GM18520 (cell line): ENCODE results near the gene PRR15L.
"Not testable (repeated sequence)": the region's sequence is repeated elsewhere in the genome, so short reads cannot be mapped to it uniquely, and the experiment has no call there.

Experiments used
- ATAC-seq: cut with Tn5 transposase; IDR thresholded peaks from one replicate; pipeline ENCODE4 v1.9.1; 2021; ENCODE audit not compliant: unreplicated experiment

Gene PRR15L

DNA sequence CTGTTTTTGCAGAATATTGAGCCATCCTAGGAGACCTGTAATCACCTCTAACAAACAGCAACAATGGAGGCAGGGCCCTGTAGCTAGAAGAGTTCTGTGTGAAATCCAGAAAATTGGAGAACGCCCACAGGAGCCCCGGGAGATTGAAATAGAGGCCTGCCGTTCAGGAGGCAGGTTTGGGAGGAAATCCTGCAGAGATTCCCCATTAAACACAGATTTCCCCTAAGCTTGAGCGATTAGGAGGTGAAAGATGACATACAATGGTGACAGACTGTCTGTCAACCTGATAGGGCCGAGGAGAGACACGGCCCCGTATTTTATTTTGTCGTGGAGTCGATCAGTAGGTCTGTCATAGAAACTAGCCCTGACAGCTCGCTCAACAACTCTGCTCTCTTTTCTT lies 31.5 kb upstream of the PRR15L start:
- ATAC-seq, result no peak

DNA sequence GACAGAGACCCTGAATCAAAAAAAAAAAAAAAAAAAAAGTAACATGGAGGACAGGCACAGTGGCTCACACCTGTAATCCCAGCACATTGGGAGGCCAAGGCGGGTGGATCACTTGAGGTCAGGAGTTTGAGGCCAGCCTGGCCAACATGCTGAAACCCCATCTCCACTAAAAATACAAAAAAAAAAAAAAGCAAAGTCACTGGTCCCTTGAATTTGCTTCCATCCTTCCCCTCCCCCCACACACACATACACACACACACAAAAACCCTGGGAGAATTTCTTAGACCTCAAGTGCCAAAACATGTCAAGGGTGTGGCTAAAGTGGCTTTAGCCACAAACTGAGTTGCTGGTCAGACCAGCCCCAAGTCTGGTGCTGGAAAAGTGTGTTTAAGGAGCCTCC lies 30.8 kb upstream of the PRR15L start:
- ATAC-seq, result not testable (repeated sequence)

DNA sequence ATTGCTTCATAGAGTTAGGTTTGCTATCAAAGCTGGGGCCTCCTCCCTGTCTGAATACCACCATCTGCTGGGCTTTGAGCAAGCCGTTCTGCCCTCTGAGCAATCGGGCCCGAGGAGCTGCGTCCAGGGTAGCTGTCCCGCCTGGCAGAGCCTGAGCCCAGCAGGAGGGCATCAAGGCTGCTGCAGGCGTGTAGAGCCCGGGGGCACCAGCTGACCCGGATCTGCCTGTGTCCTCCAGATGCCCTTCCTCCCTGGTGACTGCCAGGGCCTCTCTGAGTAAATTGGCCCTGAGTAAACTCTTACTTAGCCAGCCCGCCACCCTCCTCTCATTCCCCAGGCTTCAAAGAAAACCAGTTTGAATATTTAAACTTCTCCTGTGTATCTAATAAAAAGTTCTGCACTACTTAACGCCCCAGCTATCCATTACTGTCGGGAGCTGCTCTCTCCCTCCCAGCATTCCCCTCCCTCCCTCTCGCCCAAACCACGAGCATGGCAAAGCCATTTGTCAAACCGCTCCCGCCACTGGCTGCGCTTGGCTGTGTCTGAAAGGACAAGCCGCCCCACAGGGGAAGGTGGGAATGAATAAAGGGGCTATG lies 29.7 kb upstream of the PRR15L start:
- no peak for ATAC-seq

DNA sequence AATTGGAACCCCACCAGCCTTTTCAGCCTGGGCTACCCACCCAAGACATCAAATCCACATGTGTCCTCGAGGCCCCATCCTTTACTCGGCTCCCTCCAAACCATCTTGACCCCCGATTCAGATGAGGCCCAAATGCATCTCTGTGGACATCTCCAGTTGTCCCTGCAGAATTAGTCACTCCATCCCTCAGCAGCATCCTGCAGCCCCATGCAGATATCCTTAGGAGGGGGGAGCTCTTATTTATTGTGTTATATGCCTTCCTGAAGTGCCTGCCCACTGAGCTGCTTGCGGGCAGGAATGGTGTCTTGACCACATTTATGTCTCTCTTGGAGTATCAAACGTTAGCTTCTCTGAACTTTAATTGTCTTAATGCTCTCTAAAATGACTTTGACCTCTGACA lies 28.8 kb upstream of the PRR15L start:
- ATAC-seq, result no peak

DNA sequence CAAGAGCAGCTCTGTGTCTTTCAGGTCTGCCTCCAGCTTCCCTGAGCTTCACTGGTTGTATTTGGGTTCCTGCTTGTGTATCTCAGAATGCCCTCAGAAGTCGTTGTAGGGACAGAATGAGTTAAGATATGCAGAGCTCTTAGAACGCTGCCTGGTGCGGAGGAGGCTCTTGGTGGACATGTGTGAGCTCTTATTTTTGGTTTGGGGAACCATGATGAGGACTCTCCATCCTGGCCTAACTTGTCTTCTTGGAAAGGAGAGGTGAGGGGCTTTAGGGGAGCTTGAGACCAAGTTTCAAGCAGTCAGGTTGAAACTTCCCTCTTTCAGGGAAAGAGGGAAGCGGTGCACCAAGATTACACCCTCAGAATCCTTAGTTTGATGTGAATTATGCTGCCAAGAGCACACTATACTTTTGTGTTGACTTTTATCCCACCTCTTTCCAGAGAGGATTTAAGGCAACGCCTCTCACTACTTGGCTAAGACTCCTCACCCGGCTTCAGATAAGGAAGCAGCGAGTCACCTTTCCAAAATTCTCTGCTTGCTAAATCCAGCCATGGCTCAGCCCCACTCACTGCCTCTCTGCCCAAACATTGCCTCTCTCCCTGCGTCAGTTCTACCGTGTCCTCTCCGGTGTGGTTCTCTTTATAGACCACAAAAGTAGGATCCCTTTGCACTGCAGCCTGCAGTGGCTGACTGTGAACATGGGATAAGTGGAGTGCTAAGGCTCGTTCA lies 26.0 kb upstream of the PRR15L start:
- no peak for ATAC-seq

DNA sequence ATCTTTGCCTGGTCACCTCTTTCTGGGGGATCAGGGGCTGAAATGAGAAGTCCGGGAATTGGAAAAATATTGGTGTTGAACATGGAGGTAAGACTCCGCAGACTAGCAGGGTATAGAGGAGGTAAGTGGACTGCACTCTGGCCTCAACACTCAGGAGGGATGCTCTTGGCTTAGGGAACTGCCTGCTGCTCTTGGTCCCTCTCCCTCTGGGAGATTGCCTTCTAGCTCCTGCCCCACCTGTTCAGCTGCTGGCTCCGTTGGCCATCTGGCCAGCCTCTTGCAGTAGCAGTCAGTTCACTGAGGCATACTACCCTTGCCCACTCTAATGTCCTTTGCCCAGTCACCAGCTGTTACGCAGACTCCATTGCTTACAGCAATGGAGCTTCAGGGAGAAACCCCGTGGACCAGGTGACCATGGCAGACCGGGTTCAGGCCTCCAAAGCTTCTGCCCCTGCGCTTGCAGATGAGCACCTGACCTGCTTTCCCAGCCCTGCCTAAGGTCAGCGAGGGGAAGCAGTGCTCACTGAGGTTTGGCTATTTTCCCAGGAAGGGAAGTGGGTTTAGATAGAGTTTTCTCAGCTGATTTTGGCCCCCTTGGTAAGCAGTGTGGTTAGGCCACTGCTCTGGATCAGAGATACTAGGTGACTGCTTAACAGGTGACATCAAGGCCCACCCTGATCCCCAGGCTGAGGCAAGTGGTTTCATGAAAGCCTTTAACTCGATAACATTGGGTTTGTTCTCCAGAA lies 25.1 kb upstream of the PRR15L start:
- no peak for ATAC-seq

DNA sequence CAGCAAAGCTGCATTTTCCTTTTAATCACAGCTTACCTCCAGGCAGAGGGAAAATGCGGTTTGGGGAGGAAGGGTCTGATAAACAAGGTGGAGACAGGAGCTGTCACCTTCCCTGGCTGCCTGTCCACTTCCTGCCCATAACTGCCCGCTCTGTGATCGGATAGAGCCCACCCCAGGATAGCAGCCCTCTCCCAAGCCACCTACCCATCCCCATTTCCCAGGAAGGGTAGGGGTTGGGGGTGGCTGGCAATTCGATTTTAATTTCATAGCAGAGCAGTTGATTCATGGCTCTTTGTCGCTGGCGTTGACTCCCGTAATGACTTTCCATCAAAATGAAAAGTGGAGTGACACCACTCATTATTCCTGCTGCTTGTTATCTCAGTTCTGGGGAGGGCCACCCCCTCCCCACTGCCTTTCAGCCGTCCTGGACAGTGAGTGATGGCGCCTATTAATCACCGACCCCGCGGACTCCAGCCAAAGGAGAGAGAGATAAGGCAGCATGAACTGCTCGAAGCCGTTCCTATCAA lies 24.5 kb upstream of the PRR15L start:
- no peak for ATAC-seq

DNA sequence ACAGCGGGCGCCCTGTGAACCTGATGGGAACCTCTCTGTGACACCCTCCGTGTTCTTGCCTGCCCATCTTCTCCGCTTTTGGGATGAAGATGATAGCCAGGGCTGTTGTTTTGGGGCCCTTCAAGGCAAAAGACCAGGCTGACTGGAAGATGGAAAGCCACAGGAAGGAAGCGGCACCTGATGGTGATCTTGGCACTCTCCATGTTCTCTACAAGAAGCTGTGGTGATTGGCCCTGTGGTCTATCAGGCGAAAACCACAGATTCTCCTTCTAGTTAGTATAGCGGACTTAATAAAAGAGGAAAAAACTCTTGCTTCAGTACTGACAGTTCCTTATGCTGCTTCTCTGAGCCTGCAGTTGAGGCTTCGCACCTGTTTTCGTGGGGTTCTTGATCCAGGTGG lies 23.8 kb upstream of the PRR15L start:
- ATAC-seq, result no peak

DNA sequence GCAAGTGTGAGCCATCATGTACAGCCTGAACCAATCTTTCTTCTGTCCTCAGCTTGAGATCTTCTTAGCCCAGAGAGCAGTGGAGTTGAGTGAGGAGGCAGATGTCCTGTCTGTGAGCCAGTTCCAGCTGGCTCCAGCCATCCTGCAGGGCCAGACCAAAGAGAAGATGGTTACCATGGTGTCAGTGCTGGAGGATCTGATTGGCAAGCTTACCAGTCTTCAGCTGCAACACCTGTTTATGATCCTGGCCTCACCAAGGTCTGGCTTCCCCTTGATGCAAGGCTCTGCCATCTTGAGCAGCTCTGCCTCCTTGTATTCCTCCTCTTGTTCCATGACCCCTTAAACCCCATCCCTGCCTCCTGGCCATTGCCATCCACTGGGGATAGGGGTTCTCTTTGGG lies 22.9 kb upstream of the PRR15L start:
- no peak for ATAC-seq

DNA sequence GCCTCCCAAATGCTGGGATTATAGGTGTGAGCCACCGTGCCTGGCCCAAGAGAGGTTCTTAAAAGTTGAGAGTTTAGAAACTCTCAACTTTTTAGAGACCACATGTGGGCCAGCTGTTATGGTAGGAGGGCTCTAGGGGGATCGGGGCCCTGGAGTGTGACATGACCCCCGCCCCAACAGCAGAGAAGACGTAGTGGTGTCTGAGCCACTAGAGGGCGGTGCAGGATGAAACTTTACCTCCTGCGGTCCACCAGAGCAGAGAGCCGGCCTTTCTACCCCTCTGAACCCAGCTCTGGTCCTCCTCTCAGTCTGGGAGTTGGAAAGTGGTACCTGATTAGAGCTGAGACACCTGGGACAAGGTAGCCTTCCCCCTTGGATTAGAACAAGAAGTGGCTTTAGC lies 20.6 kb upstream of the PRR15L start:
- ATAC-seq, result no peak

DNA sequence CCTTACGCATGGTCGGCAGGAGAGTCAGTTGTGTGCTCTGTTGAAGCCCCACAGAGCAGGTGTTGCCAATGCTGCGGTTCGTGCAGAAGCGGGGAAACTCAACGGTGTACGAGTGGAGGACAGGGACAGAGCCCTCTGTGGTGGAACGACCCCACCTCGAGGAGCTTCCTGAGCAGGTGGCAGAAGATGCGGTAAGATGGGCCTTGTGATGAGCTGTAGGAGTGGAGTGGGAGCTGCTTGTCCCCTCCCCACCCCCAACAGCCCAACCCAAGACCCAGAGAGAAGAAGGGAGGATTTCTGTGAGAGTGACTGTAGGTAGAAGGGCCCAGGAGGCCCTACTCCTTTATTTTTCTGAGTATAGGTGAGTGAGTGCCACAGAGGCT lies 18.1 kb upstream of the PRR15L start:
- no peak for ATAC-seq

DNA sequence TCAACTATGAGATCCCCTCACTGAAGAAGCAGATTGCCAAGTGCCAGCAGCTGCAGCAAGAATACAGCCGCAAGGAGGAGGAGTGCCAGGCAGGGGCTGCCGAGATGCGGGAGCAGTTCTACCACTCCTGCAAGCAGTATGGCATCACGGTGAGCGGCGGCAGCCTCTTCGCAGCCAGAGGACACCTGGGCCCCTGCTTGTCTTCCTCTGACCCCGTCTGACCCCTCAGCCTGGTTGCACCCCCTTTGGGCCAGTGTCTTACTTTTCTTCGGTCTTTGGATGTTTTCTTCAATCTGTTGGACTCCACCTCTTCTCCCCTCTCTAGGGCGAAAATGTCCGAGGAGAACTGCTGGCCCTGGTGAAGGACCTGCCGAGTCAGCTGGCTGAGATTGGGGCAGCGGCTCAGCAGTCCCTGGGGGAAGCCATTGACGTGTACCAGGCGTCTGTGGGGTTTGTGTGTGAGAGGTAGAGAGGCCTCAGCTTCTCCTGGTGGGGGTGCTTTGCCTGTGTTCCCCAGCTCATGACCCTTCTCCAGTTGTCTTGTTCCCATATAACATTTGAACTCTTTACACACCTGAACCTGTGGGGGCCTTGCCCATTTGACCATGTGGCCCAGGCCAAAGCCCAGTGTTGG lies 17.6 kb upstream of the PRR15L start:
- no peak for ATAC-seq

DNA sequence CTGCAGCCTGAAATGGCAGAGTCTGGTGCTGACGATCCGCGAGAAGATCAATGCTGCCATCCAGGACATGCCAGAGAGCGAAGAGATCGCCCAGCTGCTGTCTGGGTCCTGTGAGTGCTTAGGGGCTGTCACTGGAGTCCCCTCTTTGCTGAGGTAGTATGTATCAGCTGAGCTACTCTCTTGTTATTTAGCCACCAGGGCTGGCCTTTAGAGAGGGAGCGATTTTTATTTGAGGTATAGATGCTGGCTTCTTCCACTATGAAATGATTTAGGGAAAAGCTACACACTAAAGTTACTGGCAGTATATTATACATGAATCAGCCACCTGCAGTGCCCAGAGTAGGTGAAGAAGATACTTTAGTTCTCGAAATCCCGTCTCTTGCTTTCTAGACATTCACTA lies 15.9 kb upstream of the PRR15L start:
- ATAC-seq, result no peak

DNA sequence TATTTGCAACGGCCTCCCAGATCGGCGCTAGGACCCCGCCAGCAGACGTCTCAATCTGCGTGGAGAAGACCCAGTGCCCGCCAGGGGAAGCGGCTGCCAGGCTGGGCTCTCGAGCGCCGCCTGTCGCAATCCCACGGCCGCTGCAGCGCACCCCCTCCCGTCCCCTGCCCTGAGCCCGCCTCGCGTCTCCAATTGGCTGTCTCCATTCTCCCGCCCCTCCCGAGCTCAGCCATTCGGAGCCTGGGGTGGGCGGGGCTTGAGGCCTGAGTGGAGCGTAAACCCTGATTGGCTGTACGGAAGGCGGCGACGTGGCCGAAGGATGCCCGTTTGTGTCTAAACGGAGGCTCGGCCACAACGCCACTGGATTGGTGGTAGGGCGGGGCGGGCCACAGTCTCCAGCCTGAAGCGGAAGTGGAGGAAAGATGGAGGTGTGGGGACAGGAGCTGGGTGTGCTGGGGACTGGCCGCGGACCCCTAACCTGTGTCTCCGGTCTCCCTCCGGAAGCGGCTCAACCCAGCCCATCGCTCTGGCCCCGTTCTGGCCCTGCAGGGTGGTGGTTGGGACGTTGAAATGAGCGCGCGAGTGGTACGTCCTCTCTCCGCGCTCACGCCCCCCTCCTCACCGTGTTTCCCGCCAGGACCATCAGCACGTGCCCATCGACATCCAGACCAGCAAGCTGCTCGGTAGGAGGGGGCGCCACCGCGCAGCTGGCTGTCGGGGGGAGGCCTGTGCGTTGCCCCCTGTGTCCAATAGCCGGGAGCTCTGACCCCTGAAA lies 13.2 kb upstream of the PRR15L start, which contains the start of gene CDK5RAP3:
Gene CDK5RAP3 (plus strand): TSS at position 389 of the 775 bp plus-strand sequence. CDS start 34 bp downstream, at position 423.
- peak; percentile 98 for ATAC-seq

DNA sequence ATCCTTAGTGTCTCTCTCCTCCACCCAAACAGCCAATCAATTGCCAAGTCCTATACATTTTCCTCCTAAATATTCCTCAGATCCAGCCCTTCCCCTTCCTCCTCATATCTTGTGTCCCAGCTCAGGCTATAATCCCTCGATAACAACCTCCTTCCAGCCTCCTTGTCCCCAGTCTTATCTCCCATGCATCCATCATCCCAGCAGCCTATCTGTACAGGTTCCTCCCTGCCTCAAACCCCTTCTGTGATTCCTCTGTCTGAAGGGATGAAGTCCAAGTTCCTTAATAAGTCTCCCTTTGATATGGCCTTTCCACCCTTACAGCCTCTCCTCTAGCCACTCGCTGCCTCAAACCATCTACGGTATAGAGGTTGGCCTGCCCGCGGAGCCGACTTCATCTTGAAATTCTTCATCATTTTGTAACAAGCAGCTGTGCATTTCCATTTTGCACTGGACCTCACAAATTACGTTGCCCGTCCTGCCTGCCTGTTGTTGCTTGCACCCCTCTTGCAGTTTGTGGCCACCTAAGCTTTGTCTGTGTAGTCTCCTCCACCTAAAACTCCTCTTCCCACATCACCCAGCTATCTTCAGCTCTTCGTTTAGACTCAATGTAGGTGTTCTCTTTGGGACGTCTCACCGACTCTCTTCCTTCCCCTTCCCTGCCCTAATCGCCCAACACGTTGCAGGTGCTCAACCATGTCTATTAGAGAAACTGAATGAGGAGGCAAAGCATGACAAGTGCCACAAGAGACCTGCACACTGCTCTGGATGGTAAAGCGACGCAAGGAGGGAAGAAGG lies 12.4 kb upstream of the PRR15L start:
- no peak for ATAC-seq

DNA sequence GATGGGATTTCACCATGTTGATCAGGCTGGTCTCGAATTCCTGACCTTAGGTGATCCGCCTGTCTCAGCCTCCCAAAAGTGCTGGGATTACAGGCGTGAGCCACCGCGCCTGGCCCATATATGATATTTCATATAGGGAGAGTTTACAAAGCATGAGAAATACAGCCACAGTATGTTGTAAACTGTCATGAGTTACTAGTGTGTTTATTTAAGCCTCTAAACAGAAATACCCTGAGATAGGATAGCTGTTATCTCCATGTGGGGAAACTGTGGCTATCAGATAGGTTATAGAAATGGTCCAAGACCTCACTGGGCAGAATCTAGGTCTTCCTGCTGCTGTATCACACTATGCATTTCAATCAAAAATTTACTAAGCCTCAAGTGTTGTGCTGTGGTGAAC lies 11.2 kb upstream of the PRR15L start:
- ATAC-seq, result no peak

DNA sequence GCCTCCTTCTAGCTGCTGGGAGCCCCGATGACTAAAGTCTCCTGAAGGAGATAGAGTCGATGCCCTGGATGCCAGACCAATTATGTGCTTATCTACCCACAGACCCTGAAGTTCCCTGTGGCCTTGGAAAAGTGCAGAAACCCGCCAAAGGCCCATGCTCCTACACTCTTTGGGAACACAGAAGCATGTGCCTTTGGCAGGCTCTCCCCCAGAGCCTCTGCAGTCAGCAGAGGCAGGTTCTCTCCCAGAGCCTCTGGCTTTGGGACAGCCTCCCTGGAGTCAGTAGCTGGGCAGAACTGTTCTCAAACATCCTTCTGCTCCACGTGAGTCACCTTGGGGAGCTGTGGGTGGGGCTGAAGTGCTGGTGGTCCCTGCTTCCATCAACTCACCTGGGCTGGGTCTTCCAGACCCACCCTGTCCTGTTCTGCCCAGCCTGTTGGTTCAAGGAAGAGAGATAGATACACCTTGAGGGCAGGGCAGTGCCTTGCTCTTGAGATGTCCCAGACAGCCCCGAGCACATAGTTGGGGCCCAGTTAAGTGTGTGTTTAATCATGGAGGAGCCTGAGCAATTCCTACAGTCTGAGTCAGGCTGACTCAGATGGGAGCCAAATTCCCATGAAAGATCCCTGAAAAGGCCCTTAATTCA lies 10.0 kb upstream of the PRR15L start:
- ATAC-seq, result no peak

DNA sequence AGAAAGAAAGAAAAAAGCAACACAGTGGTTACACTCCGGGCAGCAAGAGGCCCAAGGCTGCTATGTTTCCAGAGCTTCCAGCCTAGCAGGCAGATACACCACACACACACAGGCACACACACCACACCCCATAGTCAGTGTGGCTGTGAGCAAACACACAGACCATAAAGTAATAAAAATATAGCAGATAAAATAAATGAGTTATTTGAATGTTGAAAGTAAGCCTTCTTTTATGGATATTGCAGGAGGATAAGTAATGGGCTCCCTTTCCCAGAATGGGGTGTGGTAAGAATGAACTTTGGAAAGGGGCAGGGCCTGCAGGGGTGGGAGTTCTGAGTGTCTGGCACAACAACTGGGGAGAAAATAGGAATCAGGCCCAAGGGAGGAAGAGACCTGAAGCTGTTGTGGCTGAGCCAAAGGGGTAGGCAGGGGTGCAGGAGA lies 8.4 kb upstream of the PRR15L start:
- ATAC-seq, result no peak

DNA sequence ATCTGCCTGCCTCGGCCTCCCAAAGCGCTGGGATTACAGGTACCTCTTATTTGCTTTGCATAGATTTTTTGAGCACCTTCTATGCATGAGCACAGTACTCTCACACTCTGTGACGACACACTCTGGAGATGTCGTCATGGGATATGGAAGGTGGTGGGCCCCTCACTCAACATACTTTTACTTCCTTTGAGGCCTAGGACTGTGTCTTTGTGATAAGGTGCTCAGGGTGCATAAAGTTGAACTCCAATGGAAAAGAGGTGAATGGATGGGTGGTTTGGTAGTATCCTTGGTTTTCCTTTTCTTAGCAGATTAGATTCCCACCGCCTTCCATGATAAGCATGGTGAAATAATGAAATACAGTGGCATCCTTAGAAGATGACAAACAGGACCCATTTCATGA lies 7.2 kb upstream of the PRR15L start:
- no peak for ATAC-seq
